Gastrocnemius medialis (tissue), 4 donors: Measurements from ENCODE around the gene MAPK4.

Experiments used
- CTCF ChIP-seq, 5 experiments: fragments of 450-650 bp in 3 of 5; fragments of 200-600 bp in 2 of 5; sonication (generic) in 2 of 5; IDR thresholded peaks in 4 of 5; conservative IDR thresholded peaks in 1 of 5; 1 replicate in 4 of 5; 2 replicates in 1 of 5; pipeline ENCODE4 v1.5.1; 2016 to 2019; ENCODE audit warnings: antibody characterized with exemption in 5 of 5, mild to moderate bottlenecking in 3 of 5, moderate library complexity in 3 of 5
- POLR2A ChIP-seq, 2 donors: fragments of 450-650 bp; IDR thresholded peaks; one replicate each; pipeline ENCODE4 v1.6.1; 2017; ENCODE audit warnings: antibody characterized with exemption in 2 of 2, mild to moderate bottlenecking in 2 of 2, moderate library complexity in 2 of 2

- no peak for TF ChIP-seq POLR2A (IDR thresholded peaks at IDR 0.05)
- no peak for TF ChIP-seq CTCF (IDR thresholded peaks at IDR 0.05 in 4 of 5, conservative IDR thresholded peaks at IDR 0.05 in 1 of 5)
Measured at GRCh38 chr18:50651334-50651733, 91.4 kb downstream of the MAPK4 start.
